ENCODE results near the gene STUB1.

GRCh38 chr16:631808-632358 lies 48.3 kb upstream of the STUB1 start:
- TF ChIP-seq CTCF (IDR thresholded peaks at IDR 0.05) (no peak), EP300 (IDR thresholded peaks at IDR 0.05) (no peak)

Data from tibial nerve (tissue), 4 donors.